GM21390 (cell line): ENCODE measurements around the gene GRIN1.
A peak's percentile ranks its signal among the peaks of the same experiment; 100 is the strongest.

Experiments
- ATAC-seq: cut with Tn5 transposase; IDR thresholded peaks from one replicate; pipeline ENCODE4 v1.9.1; 2021; ENCODE audit not compliant: unreplicated experiment

GRIN1 gene

DNA sequence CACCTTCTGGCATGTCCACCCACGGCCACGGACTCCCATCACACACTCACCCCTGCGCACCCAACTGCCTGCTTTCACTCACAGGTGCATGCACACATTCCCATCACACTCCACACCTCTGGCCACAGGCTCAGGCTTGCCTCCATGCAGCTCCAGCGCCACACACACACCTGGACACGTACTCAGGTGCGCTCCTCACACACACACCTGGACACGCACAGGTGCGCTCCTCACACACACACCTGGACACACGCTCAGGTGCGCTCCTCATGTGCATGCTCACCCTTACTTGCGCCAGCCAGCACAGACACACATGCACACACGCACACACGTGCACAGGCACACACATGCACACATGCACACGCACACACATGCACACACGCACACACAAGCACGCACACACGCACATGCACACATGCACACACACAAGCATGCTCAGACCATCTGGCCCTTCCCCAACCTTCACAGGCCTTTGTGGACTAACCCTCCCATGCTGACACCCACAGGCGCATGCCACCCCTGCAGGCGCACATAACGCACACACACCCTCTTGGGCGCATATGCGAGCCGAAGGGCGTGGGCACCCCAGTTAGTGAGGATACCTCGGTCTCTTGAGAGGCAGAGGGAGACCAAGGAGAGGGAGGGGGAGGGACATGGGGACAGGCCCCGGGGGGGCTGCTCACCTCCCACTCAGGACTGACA, 8.3 kb downstream of the GRIN1 start:
- ATAC-seq = no peak

DNA sequence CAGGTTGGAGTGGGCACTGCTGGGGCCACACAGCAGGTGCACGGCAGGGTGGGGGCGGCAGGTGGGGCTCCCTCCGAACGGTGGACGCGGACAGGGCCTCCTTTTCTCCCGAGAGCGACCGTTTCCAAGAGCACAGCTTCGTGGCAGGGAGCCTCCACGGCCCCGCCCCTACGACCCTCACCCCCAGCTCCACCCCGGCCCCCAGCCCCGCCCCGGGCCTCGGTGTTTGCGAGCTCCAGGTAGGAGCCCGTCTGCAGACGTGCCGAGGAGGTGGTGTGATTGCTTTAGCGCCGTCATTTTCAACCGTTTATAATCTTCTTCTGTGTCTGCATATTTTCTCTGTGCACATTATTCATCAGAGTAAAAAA, 8.8 kb downstream of the GRIN1 start:
- no peak for ATAC-seq

DNA sequence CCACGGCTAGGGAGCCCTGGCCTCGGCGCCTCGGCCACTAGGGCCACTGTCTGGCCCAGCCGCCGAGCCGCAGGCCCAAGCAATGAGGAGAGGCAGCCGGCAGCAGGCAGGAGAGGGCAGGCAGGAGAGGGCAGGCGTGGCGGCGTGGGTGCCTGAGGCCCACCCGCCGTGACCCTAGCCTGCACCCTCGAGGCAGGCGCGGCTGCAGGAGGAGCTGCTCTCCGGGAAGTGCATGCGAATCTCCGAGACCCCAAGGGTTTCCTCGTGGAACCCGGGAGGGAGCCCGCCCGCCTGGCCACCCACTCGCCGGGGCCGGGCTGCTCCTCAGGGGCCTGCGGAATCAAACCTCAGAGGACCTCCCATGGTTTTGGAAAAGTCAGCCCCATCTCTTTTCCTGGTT, 9.3 kb downstream of the GRIN1 start:
- no peak for ATAC-seq

DNA sequence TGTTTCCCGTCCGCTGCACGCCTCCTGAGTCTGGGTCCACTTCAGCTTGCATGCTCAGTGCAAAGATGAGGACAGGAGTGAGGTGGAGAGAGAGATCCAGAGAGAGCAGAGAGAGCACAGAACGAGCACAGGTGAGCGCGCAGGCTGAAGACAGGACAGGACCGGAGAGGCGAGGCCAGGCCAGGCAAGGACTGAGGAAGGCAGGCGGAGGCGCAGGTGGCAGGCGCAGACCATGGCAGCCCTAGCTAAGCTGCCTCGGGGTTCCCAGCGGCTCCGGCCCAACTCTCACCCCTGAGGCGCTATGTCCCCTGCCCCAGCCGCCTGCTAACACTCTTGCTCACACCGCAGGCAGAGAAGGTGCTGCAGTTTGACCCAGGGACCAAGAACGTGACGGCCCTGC, 9.7 kb downstream of the GRIN1 start:
- no peak for ATAC-seq

DNA sequence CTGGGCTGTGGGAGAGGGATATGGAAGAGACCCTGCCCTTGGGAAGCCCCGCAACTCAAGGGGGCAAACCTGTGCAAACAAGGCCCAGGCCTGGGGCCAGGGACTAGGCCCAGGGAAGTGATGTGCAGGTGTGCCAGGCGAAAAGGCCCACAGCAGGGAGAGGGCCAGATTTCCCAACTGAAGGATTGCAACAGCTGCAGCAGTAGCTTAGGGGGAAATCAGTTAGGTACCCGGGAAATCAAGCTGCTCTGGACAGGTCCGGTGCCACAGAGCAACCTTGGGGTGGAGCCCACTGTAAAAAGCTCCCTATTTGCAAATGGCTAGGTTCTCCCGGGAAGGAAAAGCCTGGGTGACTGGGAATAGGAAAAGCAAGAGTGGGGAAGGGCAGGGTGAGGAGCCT, 10.4 kb downstream of the GRIN1 start:
- ATAC-seq = no peak

DNA sequence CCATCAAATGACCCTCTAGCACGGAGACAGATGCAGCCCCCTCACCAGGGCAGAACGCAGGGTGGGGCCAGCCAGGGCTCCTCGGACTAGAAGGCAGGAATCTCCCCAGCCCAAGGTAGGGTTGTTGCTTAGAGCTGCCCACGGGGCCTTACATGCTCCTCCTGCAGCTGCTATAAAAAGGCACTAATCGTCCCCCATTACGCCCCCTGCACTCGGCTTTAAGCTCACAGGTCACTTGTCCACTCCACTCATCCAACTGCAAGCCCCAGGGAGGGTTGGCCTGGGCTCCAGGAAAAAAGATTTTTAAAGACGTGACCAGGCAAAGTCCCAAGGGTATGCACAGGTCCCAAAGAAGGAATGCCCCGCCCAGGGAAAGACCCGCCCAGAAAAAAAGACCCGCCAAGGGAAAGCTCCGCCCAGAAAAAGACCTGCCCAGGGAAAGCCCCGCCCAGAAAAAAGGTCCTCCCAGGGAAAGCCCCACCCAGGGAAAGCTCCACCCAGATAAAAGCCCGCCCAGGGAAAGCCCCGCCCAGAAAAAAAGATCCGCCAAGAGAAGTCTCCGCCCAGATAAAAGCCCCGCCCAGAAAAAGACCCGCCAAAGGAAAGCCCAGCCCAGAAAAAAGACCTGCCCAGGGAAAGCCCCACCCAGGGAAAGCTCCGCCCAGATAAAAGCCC, 11.1 kb downstream of the GRIN1 start:
- ATAC-seq = peak; percentile 22

DNA sequence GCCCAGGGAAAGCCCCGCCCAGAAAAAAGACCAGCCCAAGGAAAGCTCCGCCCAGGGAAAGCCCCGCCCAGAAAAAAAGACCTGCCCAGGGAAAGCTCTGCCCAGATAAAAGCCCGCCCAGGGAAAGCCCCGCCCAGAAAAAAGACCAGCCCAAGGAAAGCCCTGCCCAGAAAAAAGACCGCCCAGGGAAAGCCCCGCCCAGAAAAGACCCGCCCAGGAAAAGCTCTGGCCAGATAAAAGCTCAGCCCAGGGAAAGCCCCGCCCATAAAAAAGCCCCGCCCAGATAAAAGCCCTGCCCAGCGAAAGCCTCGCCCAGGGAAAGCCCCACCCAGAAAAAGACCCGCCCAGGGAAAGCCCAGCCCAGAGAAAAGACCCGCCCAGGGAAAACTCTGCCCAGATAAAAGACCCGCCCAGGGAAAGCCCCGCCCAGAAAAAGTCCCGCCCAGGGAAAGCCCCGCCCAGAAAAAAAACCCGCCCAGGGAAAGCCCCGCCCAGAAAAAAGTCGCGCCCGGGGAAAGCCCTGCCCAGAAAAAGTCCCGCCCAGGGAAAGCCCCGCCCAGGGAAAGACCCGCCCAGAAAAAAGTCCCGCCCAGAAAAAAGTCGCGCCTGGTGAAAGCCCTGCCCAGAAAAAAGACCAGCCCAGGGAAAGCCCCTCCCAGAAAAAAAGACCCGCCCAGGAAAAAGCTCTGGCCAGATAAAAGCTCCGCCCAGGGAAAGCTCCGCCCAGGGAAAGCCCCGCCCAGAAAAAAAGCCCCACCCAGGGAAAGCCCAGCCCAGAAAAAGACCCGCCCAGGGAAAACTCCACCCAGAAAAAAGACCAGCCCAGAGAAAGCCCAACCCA, 11.9 kb downstream of the GRIN1 start:
- peak; percentile 46 for ATAC-seq

DNA sequence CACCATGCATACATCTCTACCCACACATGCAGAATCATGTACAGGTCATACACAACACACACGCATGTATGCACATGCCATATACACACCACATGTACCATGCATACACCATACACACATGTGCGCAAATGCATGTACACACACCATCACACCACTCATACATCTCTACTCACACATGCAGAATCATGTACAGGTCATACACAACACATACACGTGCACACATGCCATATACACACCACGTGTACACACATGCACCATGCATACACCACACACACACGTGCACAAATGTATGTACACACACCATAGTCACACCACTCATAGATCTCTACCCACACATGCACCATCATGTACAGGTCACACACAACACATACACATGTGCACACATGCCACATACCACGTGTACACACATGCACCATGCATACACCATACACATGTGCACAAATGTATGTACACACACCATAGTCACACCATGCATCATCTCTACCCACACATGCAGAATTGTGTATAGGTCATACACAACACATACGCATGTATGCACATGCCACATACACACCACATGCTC, 14.0 kb downstream of the GRIN1 start:
- ATAC-seq = no peak

DNA sequence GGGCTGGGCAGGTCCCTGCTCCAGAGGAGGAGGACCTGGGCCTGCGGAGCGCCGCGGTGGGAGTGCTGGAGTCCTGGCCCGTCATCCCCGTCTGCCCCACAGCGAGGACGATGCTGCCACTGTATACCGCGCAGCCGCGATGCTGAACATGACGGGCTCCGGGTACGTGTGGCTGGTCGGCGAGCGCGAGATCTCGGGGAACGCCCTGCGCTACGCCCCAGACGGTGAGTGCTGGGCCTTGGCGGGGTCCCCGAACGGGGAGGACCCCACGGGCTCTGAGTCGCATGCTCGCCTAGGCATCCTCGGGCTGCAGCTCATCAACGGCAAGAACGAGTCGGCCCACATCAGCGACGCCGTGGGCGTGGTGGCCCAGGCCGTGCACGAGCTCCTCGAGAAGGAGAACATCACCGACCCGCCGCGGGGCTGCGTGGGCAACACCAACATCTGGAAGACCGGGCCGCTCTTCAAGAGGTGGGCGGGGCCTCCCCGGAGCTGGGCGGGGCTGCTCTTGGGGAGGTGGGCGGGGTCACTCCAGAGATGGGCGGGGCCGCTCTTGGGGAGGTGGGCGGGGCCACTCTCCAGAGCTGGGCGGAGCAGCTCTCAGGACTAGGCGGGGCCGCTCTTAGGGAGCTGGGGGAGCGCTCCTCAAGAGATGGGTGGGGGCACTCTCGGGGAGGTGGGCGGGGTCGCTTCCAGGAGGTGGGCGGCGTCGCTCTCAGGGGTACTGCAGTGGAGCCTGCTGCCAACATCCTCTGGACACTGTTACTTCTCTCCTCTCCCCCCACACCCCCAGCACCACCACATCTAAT, 17.8 kb downstream of the GRIN1 start:
- no peak for ATAC-seq

DNA sequence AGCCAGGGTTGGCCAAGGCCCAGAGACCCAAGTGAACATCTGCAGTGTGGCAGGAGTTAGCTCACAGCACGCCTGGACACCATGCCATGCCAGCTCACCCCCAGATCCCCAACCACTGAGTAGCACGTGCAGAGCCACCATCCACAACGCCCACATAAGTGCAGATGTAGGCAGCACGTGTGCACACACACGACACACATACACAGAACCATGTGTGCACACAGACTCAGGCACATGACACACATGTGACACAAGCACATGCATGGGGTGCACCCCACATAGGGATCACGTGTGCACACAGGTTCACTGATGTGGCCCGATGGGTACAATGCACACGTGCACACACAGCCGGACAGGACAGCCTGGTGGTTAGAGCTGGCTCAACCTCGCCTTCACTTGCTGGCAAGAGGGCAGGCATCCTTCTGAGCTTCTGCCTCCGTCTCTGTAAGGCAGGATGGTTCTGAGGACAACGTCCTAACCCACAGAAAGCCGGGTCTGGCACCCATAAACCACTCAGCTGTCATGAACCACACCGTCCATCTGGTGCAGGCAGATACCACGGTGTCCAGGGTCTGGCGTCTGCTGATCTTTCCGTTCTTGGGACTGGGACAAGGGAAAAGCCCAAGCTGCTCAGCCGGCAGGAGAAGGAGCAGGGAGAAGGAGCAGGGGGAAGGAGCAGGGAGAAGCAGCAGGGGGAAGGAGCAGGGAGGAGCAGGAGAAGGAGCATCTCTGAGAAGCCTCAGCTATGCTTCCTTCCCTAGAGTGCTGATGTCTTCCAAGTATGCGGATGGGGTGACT, 18.9 kb downstream of the GRIN1 start:
- ATAC-seq = no peak

DNA sequence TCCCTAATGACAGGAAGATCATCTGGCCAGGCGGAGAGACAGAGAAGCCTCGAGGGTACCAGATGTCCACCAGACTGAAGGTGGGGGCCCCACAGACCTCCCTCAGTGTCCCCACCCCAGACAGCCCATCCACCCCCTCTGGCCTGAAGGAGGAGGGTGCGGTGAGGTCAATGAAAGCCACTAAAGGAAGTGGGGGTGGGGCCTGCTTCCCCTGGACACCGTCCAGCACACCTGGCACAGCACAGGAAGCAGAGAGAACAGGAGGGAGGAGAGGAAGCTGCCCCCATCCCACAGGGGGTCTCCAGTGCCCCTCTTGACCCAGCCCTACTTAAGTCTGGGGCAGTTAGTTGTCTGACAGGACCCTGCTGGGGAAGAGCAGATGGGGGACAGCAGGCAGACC, 19.7 kb downstream of the GRIN1 start:
- no peak for ATAC-seq

DNA sequence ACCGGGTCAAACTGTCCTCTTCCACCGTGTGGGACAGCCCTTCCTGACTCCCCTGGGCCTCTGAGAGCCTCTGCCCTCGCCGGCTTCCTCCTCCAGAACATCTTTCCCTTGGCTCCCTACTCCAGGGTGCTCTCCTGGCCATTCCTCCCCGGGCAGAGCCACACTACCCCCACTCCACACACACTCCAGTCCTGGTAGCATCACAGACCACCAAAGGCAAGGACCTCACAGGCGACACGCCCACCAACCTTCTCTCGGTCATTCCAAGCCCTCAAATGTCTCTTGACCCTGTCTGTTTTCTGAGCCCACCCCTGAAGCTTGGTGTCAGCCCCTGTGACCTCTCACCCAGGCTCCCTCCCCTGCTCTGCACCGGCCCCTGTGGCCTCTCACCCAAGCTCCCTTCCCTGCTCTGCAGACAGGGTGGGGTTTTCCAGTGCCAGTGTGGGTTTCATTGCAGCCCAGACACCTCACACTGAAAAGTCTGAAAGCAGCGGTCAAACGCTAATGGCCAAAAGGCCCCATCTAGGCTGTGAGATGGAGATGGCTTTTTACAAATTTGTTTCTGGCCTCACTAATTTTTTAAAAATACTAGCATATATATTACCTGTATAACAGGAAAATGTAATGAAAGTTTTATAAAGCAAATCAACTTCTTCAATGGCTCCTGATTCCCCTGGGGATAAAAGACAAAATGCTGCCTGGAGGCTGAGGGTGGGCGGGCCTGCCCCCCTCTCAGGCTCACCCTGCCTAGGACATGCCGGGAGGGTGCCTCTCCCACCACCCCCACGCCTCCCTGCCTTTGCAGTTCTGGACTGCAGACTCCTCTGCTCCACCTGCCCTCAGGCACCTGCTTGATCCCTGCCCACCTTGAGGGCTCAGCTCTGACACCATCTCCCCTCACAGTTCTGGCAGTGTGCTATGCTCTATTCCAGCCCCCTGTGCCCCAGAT, 20.4 kb downstream of the GRIN1 start:
- no peak for ATAC-seq

DNA sequence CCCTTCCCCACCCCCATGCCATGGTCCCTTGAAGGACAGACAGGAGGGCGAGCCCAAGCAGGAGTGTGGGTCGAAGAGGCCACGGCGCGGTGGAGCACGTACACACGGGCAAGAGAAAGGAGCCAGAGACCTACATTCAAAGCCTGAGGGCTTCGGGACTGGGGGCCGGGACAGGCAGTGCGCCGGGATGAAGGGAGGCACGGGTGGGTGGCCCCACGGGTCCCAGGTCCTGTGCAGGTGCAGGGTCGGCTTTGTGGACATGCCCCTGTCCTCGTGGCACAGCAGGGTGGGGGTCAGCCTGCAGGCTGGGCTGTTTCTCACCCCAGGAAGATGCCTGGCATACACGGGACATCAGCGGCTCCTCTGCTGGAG, 21.1 kb downstream of the GRIN1 start:
- ATAC-seq = no peak

DNA sequence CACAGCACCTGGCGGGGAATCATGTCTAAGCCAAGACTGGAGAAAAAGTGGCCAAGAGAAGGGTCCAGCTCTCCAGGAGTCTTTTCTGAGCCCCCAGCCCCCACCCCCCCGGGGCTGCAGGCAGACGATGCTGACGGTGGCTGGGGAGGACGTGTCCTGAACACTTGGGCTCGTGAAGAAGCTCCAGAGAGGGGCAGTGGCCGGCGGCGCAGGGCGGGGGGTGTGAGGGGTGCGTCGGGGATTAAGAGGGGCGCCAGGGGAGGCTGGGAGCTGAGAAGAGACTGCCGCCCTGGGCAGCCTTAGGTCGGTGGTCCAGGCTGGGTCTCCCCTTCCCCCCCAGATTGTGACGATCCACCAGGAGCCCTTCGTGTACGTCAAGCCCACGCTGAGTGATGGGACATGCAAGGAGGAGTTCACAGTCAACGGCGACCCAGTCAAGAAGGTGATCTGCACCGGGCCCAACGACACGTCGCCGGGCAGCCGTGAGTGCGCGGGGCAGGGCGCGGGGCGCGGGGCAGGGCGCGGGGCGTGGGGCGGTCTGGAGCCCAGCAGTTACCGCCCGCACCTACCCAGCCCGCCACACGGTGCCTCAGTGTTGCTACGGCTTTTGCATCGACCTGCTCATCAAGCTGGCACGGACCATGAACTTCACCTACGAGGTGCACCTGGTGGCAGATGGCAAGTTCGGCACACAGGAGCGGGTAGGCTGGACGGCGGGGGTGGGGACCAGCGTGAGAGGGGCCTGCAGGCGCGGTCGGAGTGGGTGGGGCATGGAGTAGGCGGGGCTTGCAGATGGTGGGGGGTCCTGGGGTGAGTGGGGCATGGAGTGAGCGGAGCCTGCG, 22.0 kb downstream of the GRIN1 start:
- no peak for ATAC-seq

DNA sequence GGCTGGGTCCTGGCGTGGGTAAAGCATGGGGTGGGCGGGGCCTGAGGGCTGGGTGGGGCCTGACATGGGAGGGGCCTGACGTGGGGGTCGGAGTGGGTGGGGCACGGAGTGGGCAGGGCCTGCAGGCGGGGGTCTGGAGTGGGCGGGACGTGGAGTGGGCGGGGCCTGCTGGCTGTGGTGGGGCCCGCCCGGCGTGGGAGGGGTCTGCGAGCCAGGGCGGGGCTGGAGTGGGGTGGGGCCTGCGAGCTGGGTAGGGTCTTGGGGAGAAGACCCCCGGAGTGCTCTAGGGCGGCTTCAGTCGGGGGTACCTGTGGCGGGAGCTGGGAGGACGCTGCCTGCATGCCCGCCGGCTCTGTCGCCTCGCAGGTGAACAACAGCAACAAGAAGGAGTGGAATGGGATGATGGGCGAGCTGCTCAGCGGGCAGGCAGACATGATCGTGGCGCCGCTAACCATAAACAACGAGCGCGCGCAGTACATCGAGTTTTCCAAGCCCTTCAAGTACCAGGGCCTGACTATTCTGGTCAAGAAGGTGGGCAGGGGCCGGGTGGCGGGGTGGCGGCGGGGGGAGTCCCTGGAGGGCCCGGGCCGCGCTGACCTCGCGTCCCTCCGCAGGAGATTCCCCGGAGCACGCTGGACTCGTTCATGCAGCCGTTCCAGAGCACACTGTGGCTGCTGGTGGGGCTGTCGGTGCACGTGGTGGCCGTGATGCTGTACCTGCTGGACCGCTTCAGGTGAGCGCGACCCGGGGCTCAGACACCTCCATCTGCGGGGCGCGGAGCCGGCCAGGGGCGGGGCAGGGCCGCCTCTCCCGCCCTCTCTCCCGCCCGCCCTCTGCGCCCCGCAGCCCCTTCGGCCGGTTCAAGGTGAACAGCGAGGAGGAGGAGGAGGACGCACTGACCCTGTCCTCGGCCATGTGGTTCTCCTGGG, 22.9 kb downstream of the GRIN1 start:
- ATAC-seq = no peak

DNA sequence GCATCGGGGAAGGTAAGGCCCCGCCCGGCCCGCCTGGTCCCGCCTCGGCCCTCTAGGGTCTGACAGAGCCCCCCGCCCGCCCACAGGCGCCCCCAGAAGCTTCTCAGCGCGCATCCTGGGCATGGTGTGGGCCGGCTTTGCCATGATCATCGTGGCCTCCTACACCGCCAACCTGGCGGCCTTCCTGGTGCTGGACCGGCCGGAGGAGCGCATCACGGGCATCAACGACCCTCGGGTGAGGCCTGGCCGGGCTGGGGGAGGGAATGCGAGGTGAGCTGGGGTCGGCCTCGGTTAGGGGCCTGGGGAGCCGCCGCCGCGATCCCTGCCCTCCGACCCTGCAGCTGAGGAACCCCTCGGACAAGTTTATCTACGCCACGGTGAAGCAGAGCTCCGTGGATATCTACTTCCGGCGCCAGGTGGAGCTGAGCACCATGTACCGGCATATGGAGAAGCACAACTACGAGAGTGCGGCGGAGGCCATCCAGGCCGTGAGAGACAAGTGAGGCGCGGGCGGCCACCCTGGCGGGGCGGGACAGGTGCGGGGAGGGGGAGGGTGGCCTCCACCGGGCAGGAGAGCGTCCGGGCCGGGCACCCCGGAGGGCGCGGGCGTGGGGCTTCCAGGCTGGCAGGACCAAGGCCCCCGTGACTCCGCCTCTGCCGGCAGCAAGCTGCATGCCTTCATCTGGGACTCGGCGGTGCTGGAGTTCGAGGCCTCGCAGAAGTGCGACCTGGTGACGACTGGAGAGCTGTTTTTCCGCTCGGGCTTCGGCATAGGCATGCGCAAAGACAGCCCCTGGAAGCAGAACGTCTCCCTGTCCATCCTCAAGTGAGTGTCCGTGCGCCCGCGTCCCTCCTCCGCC, 23.8 kb downstream of the GRIN1 start:
- ATAC-seq = no peak
